Keratinocyte (primary cell): ENCODE measurements around the gene ANGEL2. TPM values are rescaled to one million over a fixed set of nuclear protein-coding genes. Genes with fewer than 3 reads are reported as not detected.

ENCODE experiments used
- DNase-seq: peaks from one replicate; pipeline ENCODE4 v3.0.0-alpha.2; 2011; ENCODE audit warnings: low read depth, missing footprints, low spot score
- FAIRE-seq: peaks from 2 replicates; lab custom pipeline; 2011; peaks lifted over from hg19 to GRCh38; lab: Jason Lieb, UNC
- H2AFZ ChIP-seq: 2 replicates; pipeline ENCODE4 v1.6.0; 2012; ENCODE audit warnings: low read length, control low read depth, inconsistent platforms; ENCODE audit not compliant: control insufficient read depth
- H3K27ac ChIP-seq: 2 replicates; pipeline ENCODE4 v1.5.1; 2011; ENCODE audit warnings: low read length; ENCODE audit not compliant: control insufficient read depth, insufficient read depth
- H3K27me3 ChIP-seq: 3 replicates; pipeline ENCODE4 v1.6.0; 2011; ENCODE audit warnings: low read length; ENCODE audit not compliant: control insufficient read depth, insufficient read depth; ENCODE audit errors: extremely low read depth
- H3K36me3 ChIP-seq, 2 experiments: 2 replicates in 1 of 2; 3 replicates in 1 of 2; pipeline ENCODE4 v1.5.1; 2011; ENCODE audit warnings: low read length in 2 of 2, mild to moderate bottlenecking in 1 of 2; ENCODE audit not compliant: control insufficient read depth in 2 of 2, insufficient read depth in 2 of 2; ENCODE audit errors: extremely low read depth in 1 of 2
- H3K4me1 ChIP-seq: 3 replicates; pipeline ENCODE4 v1.5.1; 2011; ENCODE audit warnings: low read length; ENCODE audit not compliant: control insufficient read depth, insufficient read depth; ENCODE audit errors: extremely low read depth
- H3K4me2 ChIP-seq: 3 replicates; pipeline ENCODE4 v1.6.0; 2011; ENCODE audit warnings: low read depth, low read length; ENCODE audit not compliant: control insufficient read depth, insufficient read depth; ENCODE audit errors: extremely low read depth
- H3K4me3 ChIP-seq, 3 experiments: fragments of 200-600 bp in 1 of 3; sonication (generic) in 1 of 3; 2 replicates in 2 of 3; 3 replicates in 1 of 3; pipeline ENCODE4 v1.5.1; 2011 to 2016; ENCODE audit warnings: low read length in 3 of 3, mild to moderate bottlenecking in 3 of 3, control low read depth in 2 of 3, inconsistent platforms in 1 of 3, low read depth in 1 of 3, mixed read lengths in 1 of 3, mixed run types in 1 of 3, moderate library complexity in 1 of 3; ENCODE audit not compliant: control insufficient read depth in 2 of 3, insufficient read depth in 2 of 3; ENCODE audit errors: extremely low read depth in 1 of 3
- H3K79me2 ChIP-seq: 2 replicates; pipeline ENCODE4 v1.6.0; 2012; ENCODE audit warnings: low read length; ENCODE audit not compliant: control insufficient read depth, insufficient read depth
- H3K9ac ChIP-seq: 3 replicates; pipeline ENCODE4 v1.6.0; 2011; ENCODE audit warnings: low read length; ENCODE audit not compliant: control insufficient read depth, insufficient read depth; ENCODE audit errors: extremely low read depth
- H3K9me1 ChIP-seq: 3 replicates; pipeline ENCODE4 v1.6.0; 2011; ENCODE audit warnings: low read length; ENCODE audit not compliant: control insufficient read depth, insufficient read depth; ENCODE audit errors: extremely low read depth
- H3K9me3 ChIP-seq: 2 replicates; pipeline ENCODE4 v1.5.1; 2012; ENCODE audit warnings: low read depth, low read length; ENCODE audit not compliant: control insufficient read depth
- H4K20me1 ChIP-seq: 3 replicates; pipeline ENCODE4 v1.6.0; 2011; ENCODE audit warnings: low read length; ENCODE audit not compliant: control insufficient read depth, insufficient read depth; ENCODE audit errors: extremely low read depth
- EZH2 ChIP-seq: IDR thresholded peaks from one replicate; pipeline ENCODE4 v1.6.1; 2012; ENCODE audit warnings: inconsistent platforms, mild to moderate bottlenecking, low read length, moderate library complexity
- dilution Hi-C: fragments of 300-500 bp; cut with MboI; formaldehyde crosslinking; loops from one replicate; pipeline ENCODE4 v1.7.0; 2020; ENCODE audit warnings: low sequenced_read_pairs; ENCODE audit not compliant: extremely low pct_ligation_motif_present
- polyA plus RNA-seq, 5 experiments: library from polyadenylated mRNA; depleted of rRNA in 3 of 5; stranded (reverse) in 3 of 5; stranded (forward) in 1 of 5; unstranded in 1 of 5; fragments of >200 nt; gene quantifications; 1 replicate in 1 of 5; 2 replicates in 3 of 5; 3 replicates in 1 of 5; pipeline versions ENCODE4 v1.2.1 to v1.2.3, GENCODE V29; 2011 to 2012; ENCODE audit warnings: missing spikeins in 2 of 5, low read depth in 1 of 5, low replicate concordance in 1 of 5
- TF ChIP-seq, protein P1 (sequence below), 3 experiments: IDR thresholded peaks in 1 of 3; conservative IDR thresholded peaks in 1 of 3; optimal IDR thresholded peaks in 1 of 3; 2 replicates in 2 of 3; 3 replicates in 1 of 3; pipeline versions ENCODE3 to v1.5.1; 2011; ENCODE audit warnings: low read length in 3 of 3, mild to moderate bottlenecking in 3 of 3, moderate library complexity in 2 of 3, control low read depth in 1 of 3, inconsistent platforms in 1 of 3; ENCODE audit not compliant: insufficient read depth in 2 of 3; ENCODE audit errors: extremely low read depth in 1 of 3

The ANGEL2 gene
- polyA plus RNA-seq, 1 donor (not counting 4 experiments of a cell fraction or from before 2014, with no cell fraction given) = 25.6 TPM

DNA sequence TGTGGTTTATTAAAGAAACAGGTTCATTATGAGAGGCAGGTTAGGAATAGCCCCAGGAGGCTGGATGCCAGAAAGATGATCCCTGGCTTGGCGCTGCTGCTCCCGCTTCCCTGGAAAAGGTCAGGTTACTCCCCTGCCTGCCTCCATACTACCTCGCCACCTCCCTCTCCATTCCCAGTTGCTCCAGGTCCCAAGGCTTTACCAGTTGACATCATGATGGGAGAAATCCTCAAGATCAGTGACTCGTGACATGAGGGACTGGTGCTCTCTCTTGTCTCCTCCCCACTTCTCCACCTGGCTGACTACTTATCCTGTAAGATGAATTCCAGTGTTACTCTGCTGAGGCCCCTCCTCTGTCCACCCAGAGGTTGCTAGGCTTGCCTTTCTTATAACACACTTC, 45.6 kb downstream of the ANGEL2 start:
- Histone ChIP-seq H3K36me3 (no peaks in the 10 kb centered on the region), H3K4me1 (no peaks in the 10 kb centered on the region), H3K9ac (no peak overlapping the region), H3K4me2 (no peak overlapping the region), H3K79me2 (no peaks in the 10 kb centered on the region), H3K9me1 (no peaks in the 10 kb centered on the region), H4K20me1 (peaks cover 3% of the 10 kb centered on the region), H2AFZ (no peak overlapping the region), H3K9me3 (no peaks in the 10 kb centered on the region), H3K27ac (no peak overlapping the region), H3K4me3 (no peak overlapping the region), H3K27me3 (peaks cover 6% of the 10 kb centered on the region)
- dilution Hi-C loops = no loop called here
- TF ChIP-seq EZH2 = no peak
- TF ChIP-seq, protein P1, sequence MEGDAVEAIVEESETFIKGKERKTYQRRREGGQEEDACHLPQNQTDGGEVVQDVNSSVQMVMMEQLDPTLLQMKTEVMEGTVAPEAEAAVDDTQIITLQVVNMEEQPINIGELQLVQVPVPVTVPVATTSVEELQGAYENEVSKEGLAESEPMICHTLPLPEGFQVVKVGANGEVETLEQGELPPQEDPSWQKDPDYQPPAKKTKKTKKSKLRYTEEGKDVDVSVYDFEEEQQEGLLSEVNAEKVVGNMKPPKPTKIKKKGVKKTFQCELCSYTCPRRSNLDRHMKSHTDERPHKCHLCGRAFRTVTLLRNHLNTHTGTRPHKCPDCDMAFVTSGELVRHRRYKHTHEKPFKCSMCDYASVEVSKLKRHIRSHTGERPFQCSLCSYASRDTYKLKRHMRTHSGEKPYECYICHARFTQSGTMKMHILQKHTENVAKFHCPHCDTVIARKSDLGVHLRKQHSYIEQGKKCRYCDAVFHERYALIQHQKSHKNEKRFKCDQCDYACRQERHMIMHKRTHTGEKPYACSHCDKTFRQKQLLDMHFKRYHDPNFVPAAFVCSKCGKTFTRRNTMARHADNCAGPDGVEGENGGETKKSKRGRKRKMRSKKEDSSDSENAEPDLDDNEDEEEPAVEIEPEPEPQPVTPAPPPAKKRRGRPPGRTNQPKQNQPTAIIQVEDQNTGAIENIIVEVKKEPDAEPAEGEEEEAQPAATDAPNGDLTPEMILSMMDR (optimal IDR thresholded peaks at IDR 0.05 in 1 of 3, IDR thresholded peaks at IDR 0.05 in 1 of 3, conservative IDR thresholded peaks at IDR 0.05 in 1 of 3; ENCODE audit: extremely low read depth in 1 of 3, insufficient read depth in 2 of 3, low read length in 3 of 3) = no peak
- FAIRE-seq (no peak), DNase-seq (no peak)

DNA sequence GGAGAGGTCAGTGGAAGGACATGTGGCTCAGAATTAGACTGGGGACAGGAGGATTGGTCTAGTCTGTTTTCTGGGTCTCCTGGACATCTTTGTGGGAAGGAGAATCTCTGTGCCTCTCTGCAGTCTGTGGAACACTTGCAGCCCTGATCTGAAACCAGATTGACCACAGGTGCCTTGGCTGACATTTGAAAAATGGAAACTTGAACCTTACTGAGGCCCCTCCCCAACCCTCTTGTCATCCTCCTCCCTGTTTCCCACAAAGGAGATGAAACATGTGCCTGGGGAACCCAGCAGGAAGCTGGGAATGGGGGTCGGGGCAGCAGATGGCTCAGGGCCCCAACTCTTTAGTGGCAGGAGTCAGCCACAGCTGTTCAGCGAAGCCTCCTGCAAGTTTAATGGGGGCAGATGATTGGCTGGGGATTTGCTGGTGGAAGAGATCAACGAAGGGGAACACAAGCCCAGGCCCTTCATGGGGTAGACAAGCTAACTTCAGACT, 47.3 kb downstream of the ANGEL2 start:
- no peak overlapping the region for H3K4me3 ChIP-seq
- H3K9me3 ChIP-seq = no peaks in the 10 kb centered on the region
- no peaks in the 10 kb centered on the region for H3K79me2 ChIP-seq
- dilution Hi-C loops = no loop called here
- peaks cover 3% of the 10 kb centered on the region for H4K20me1 ChIP-seq
- no peak overlapping the region for H3K9ac ChIP-seq
- no peak overlapping the region for H3K4me2 ChIP-seq
- no peak overlapping the region for H2AFZ ChIP-seq
- no peaks in the 10 kb centered on the region for H3K9me1 ChIP-seq
- H3K27ac ChIP-seq = no peak overlapping the region
- FAIRE-seq = no peak
- H3K36me3 ChIP-seq = no peaks in the 10 kb centered on the region
- H3K4me1 ChIP-seq = no peaks in the 10 kb centered on the region
- DNase-seq = no peak
- TF ChIP-seq, protein P1 (optimal IDR thresholded peaks at IDR 0.05 in 1 of 3, IDR thresholded peaks at IDR 0.05 in 1 of 3, conservative IDR thresholded peaks at IDR 0.05 in 1 of 3; ENCODE audit: extremely low read depth in 1 of 3, insufficient read depth in 2 of 3, low read length in 3 of 3) = no peak
- TF ChIP-seq EZH2 = no peak
- H3K27me3 ChIP-seq = peaks cover 12% of the 10 kb centered on the region
